Coronary artery (tissue), 2 donors: Measurements from ENCODE around the gene REPS1.

Source experiments
- DNase-seq: peaks from one replicate; pipeline ENCODE4 v3.0.0-alpha.2; 2017; ENCODE audit warnings: low spot score
- H3K27ac ChIP-seq, 2 donors: fragments of 200-600 bp; sonication (generic); one replicate each; pipeline ENCODE4 v1.5.1; 2016 to 2019
- H3K4me3 ChIP-seq: fragments of 200-600 bp; sonication (generic); 2 replicates; pipeline ENCODE4 v1.5.1; 2016; ENCODE audit warnings: mild to moderate bottlenecking, moderate library complexity
- TF ChIP-seq, protein P1 (sequence below): fragments of 200-600 bp; sonication (generic); IDR thresholded peaks from one replicate; pipeline ENCODE4 v1.5.1; 2019; ENCODE audit warnings: antibody characterized with exemption

The REPS1 gene

DNA sequence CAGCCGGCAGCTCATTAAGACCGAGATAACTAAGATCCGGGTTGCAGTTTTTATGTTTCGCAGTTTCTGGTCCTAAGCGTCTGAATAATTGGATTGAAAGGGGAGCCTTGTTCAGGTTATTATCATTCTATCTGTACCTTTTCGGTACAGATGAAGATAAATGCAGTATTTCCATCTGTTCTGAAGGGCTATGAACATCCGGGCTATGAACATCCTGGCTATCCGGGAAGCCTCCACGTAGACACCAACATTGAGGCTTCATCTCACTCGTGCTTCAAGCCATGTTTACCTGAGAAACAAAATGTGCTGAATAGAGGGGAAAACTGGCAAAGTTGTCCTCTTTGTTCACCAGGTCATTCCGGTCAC, 399 bp upstream of the REPS1 start:
- Histone ChIP-seq H3K4me3 (peak overlapping the region; percentile 87), H3K27ac (peak overlapping the region; percentile 84 to 87)
- DNase-seq: no peak
- TF ChIP-seq, protein P1, sequence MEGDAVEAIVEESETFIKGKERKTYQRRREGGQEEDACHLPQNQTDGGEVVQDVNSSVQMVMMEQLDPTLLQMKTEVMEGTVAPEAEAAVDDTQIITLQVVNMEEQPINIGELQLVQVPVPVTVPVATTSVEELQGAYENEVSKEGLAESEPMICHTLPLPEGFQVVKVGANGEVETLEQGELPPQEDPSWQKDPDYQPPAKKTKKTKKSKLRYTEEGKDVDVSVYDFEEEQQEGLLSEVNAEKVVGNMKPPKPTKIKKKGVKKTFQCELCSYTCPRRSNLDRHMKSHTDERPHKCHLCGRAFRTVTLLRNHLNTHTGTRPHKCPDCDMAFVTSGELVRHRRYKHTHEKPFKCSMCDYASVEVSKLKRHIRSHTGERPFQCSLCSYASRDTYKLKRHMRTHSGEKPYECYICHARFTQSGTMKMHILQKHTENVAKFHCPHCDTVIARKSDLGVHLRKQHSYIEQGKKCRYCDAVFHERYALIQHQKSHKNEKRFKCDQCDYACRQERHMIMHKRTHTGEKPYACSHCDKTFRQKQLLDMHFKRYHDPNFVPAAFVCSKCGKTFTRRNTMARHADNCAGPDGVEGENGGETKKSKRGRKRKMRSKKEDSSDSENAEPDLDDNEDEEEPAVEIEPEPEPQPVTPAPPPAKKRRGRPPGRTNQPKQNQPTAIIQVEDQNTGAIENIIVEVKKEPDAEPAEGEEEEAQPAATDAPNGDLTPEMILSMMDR: no peak

DNA sequence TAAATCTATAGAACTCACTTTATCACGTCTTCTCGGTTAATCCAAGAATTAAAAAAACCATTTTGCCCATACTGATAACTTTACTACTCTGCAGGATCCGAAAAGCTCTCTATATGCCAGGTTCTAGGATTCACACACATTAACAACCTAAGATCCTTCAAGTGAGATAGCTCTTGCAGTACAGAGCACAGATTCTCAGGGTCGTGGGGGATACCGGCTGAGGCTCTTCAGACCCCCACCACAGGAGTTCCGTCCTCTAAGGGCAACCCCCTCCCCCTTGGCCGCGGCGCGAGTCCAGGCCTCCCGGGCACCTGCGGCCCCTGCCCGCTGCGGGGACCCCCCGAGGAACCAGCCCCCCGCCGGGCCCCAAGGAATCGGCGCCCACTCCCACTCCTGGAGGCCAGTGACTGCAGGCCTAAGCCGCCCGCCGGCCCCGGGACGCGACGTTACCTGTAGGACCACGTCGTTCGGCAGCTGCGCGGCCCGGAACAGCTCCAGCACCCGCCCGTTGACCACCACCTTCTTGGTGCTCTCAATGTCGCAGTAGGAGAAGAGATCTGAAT, 892 bp downstream of the REPS1 start:
- Histone ChIP-seq H3K4me3 (peak overlapping the region; percentile 87), H3K27ac (peak overlapping the region; percentile 84 to 87)
- DNase-seq: peak; percentile 75
- TF ChIP-seq, protein P1: no peak

DNA sequence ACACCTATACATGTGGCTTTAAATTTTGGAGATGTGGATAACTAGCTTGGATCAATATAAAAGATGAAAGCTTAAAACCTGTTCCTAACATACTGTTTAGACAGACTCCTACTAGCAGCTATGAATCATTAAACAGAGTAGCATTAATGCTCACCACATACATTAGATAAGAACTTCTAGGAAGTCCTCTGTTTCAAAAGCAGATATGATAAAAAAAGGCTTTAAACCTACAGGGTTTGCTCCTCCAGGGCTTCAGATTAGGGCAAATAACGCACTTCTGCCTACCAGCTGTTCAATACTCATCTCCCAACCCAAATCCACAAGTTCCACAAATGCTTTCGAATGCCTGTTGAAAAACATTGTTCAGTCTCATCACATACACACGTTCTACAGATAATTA, 1.5 kb downstream of the REPS1 start:
- peak overlapping the region; percentile 87 for H3K4me3 ChIP-seq
- TF ChIP-seq, protein P1: no peak

DNA sequence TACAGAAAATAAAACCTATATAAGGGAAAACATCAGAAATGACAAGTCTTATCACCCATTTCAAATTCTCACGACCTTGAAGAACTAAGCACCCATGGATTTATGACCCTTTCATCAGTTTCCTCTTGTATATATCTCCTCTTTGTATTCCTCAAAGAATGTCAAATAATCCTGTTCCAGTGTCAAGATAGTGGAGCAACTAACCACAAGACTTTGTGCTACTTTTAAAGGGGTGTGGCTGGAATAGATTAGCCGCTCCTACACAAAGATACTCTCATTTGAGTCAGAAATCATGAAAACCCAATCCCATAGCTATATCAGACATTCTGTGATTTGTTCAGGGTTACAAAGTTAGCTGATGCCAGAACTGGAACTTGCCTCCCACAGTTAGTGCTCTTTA, 6.6 kb downstream of the REPS1 start:
- Histone ChIP-seq H3K27ac (no peak overlapping the region), H3K4me3 (no peak overlapping the region)
- TF ChIP-seq, protein P1: no peak
- no peak for DNase-seq

More for the DNA sequence above, 1.5 kb downstream of the REPS1 start:
- no peak overlapping the region for H3K27ac ChIP-seq
- DNase-seq: no peak

DNA sequence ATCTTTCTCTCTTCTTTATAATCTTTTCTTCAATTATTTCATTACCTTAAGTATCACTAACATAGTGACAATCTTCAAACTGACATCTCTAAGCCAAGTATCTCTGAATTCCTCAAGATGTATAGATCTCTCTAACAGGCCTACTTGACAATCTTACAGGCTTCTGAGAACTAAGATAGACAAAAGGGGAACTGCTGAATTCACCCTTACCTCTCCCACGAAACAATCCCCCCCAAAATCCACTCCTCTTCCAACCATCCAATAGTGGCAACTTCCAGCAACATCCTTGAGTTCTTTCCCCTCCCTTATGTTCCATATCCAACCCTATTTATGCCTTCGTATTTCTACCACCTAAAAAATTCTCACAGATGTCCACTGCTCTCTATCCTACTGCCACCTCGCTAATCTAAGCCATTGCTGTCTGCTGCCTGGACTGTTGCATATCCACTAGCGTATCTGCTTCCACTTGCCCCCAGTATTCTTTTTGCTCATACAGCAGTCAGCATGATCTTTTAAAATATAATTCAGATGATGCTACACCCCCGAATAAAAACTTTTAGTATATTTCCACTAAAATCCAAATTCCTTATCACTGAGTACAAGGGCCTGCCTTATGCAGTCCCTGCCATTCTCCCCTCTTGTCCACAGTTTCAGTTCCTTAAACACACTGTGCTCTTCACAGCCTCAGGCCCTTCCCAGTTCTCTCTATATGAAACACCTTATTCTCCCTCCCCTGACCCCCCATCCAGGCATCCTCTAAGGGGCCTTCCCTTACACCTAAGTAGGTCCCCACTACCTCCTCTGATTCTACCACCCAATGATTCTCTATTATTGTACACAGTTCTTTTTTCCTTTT, 8.0 kb downstream of the REPS1 start:
- H3K27ac ChIP-seq: no peak overlapping the region
- DNase-seq: no peak
- TF ChIP-seq, protein P1: no peak
- H3K4me3 ChIP-seq: no peak overlapping the region

DNA sequence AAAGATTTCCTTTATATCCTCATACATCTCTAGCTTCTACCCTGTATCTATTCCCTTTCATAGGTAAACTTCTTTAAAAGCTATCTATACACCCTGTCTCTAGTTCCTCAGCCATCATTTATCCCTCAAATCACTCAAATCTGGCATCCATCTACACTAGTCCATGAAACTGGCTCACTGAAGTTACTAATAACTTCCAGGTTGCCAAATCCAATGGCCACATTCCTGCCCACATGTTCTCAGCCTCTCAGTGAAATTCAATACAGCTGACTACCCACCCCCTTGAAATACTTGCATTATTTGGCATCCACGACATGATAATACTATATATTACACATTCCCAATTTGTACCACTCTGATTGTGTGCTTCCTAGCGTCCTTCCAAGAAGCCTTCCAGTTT, 8.7 kb downstream of the REPS1 start:
- H3K4me3 ChIP-seq: no peak overlapping the region

More for the DNA sequence above, 8.7 kb downstream of the REPS1 start:
- no peak overlapping the region for H3K27ac ChIP-seq
- TF ChIP-seq, protein P1: no peak
- no peak for DNase-seq
